PC-9 (cell line): Measurements from ENCODE around the gene GIPC3. TPM values are rescaled to one million over a fixed set of nuclear protein-coding genes. Genes with fewer than 3 reads are reported as not detected.
A peak's percentile ranks its signal among the peaks of the same experiment; 100 is the strongest.

Source experiments
- BruUV-seq: library from RNA; stranded (reverse); fragments of 400-500 nt; replicated peaks from 2 replicates; lab custom pipeline; 2021; lab: Mats Ljungman, UMichigan
- CTCF ChIA-PET: fragments of 300-600 bp; sonication (Branson Sonifier 250); formaldehyde crosslinking; loops from one replicate; lab custom pipeline; 2022; ENCODE audit warnings: antibody characterized with exemption; lab: Charles Lee
- POLR2A ChIA-PET: fragments of 300-600 bp; sonication (Branson Sonifier 250); formaldehyde crosslinking; loops from one replicate; lab custom pipeline; 2022; ENCODE audit warnings: antibody characterized with exemption; ENCODE audit not compliant: unreplicated experiment; lab: Charles Lee
- DNase-seq, 2 experiments: peaks; one replicate each; pipeline versions ENCODE4 v3.0.0 to v3.0.0-alpha.2; 2015 to 2022; ENCODE audit warnings: mixed read lengths in 1 of 2
- H2AFZ ChIP-seq: fragments of 200-600 bp; sonication (generic); 2 replicates; pipeline ENCODE4 v1.8.1; 2017; ENCODE audit warnings: antibody characterized with exemption
- H3F3A ChIP-seq: fragments of 200-600 bp; sonication (generic); 2 replicates; pipeline ENCODE4 v1.8.1; 2017; ENCODE audit warnings: antibody characterized with exemption, mild to moderate bottlenecking, low read depth; ENCODE audit not compliant: insufficient read depth
- H3K27ac ChIP-seq: fragments of 200-600 bp; sonication (generic); 2 replicates; pipeline ENCODE4 v1.6.1; 2016; ENCODE audit warnings: mixed run types
- H3K27me3 ChIP-seq: fragments of 200-600 bp; sonication (generic); 2 replicates; pipeline ENCODE4 v1.6.1; 2016; ENCODE audit warnings: low read depth, mixed run types; ENCODE audit not compliant: insufficient read depth
- H3K36me3 ChIP-seq: fragments of 200-600 bp; sonication (generic); 2 replicates; pipeline ENCODE4 v1.6.1; 2016; ENCODE audit warnings: low read depth, mixed run types
- H3K4me1 ChIP-seq: fragments of 200-600 bp; sonication (generic); replicated peaks from 2 replicates; pipeline ENCODE4 v1.6.1; 2016; ENCODE audit warnings: mixed run types; ENCODE audit not compliant: insufficient read depth
- H3K4me2 ChIP-seq: fragments of 200-600 bp; sonication (generic); 2 replicates; pipeline ENCODE4 v1.6.1; 2017; ENCODE audit warnings: mixed run types
- H3K4me3 ChIP-seq: fragments of 200-600 bp; sonication (generic); 2 replicates; pipeline ENCODE4 v1.6.1; 2016; ENCODE audit warnings: mixed run types
- H3K79me2 ChIP-seq: fragments of 200-600 bp; sonication (generic); 2 replicates; pipeline ENCODE4 v1.6.1; 2017; ENCODE audit warnings: low read depth, mixed run types
- H3K9me2 ChIP-seq: fragments of 200-600 bp; sonication (generic); 2 replicates; pipeline ENCODE4 v1.8.1; 2017; ENCODE audit warnings: mild to moderate bottlenecking; ENCODE audit not compliant: insufficient read depth
- H3K9me3 ChIP-seq: fragments of 200-600 bp; sonication (generic); 2 replicates; pipeline ENCODE4 v1.8.1; 2016; ENCODE audit warnings: low read depth; ENCODE audit not compliant: insufficient read depth
- H4K20me1 ChIP-seq: fragments of 200-600 bp; sonication (generic); 2 replicates; pipeline ENCODE4 v1.8.1; 2017; ENCODE audit not compliant: insufficient read depth
- CTCF ChIP-seq: fragments of 200-600 bp; sonication (generic); conservative IDR thresholded peaks from 2 replicates; pipeline ENCODE4 v1.6.1; 2017; ENCODE audit warnings: mixed run types, antibody characterized with exemption, mild to moderate bottlenecking, moderate library complexity
- EZH2 ChIP-seq: fragments of 200-600 bp; sonication (generic); IDR thresholded peaks from 2 replicates; pipeline ENCODE4 v1.8.0; 2017; ENCODE audit warnings: antibody characterized with exemption, low read depth
- intact Hi-C: fragments of 100-400 bp; cut with micrococcal nuclease; formaldehyde crosslinking; loops from one replicate; pipeline ENCODE4 v1.10.0; 2022; ENCODE audit not compliant: unreplicated experiment
- total RNA-seq: library from RNA; stranded (reverse); gene quantifications from 2 replicates; pipeline ENCODE4 v1.2.3, GENCODE V29; 2021

GIPC3 gene
- total RNA-seq, 1 experiment from 2014 or later = not detected

GRCh38 chr19:3586127-3586626, 899 bp downstream of the GIPC3 start:
- no peak overlapping the region for H3K4me3 ChIP-seq
- ChIA-PET CTCF (no interaction called here), POLR2A (no interaction called here)
- TF ChIP-seq CTCF (peak; percentile 53; the same call in 1 of the 2 replicates), EZH2 (no peak)
- H3K27me3 ChIP-seq = no peaks in the 10 kb centered on the region; the same call in 1 of the 2 replicates
- no peak overlapping the region for H3K27ac ChIP-seq
- no peaks in the 10 kb centered on the region for H3K79me2 ChIP-seq
- no peaks in the 10 kb centered on the region for H3K4me1 ChIP-seq
- no peaks in the 10 kb centered on the region for H4K20me1 ChIP-seq
- peaks cover 3% of the 10 kb centered on the region; the same call in 1 of the 2 replicates for H3F3A ChIP-seq
- no peak overlapping the region for H3K4me2 ChIP-seq
- H3K9me3 ChIP-seq = no peaks in the 10 kb centered on the region
- intact Hi-C loops = no loop called here
- no TSS peak for BruUV-seq
- no peaks in the 10 kb centered on the region for H3K36me3 ChIP-seq
- DNase-seq = no peak
- no peak overlapping the region for H2AFZ ChIP-seq
- H3K9me2 ChIP-seq = no peaks in the 10 kb centered on the region

DNA sequence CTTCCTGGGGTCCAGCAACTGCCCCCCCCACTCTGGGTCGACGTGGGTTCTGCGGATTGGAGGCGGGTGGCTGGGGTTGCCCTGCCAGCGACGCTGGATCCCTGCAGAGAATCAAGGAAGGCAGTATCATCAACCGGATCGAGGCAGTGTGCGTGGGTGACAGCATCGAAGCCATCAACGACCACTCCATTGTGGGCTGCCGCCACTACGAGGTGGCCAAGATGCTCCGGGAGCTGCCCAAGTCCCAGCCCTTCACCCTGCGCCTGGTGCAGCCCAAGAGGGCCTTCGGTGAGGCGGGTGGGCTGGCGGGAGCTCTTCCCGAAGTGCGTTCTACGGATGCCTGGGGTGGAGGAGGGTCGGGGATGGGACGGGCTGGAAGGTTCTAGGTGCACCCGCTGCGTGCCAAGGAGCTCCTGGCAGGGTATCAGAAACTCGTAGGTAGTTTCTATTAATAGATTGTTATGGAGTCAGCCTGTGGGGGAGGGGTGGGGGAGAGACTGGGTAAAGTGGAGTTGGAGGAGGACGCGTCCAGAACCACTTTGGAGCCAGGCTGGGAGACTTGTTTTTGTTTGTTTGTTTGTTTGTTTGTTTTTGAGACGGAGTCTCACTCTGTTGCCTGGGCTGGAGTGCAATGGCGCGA, 1.5 kb downstream of the GIPC3 start:
- Histone ChIP-seq H3F3A (peaks cover 3% of the 10 kb centered on the region; the same call in 1 of the 2 replicates), H3K9me2 (no peaks in the 10 kb centered on the region), H3K36me3 (no peaks in the 10 kb centered on the region), H3K79me2 (no peaks in the 10 kb centered on the region), H3K4me3 (no peak overlapping the region), H2AFZ (no peak overlapping the region), H3K27me3 (peaks cover 2% of the 10 kb centered on the region; the same call in 1 of the 2 replicates), H3K4me2 (no peak overlapping the region), H3K27ac (no peak overlapping the region), H3K9me3 (no peaks in the 10 kb centered on the region), H3K4me1 (no peaks in the 10 kb centered on the region), H4K20me1 (no peaks in the 10 kb centered on the region)
- ChIA-PET POLR2A (no interaction called here), CTCF (no interaction called here)
- intact Hi-C loops = no loop called here
- BruUV-seq = no TSS peak
- no peak for DNase-seq
- no peak for TF ChIP-seq CTCF
- no peak for TF ChIP-seq EZH2

DNA sequence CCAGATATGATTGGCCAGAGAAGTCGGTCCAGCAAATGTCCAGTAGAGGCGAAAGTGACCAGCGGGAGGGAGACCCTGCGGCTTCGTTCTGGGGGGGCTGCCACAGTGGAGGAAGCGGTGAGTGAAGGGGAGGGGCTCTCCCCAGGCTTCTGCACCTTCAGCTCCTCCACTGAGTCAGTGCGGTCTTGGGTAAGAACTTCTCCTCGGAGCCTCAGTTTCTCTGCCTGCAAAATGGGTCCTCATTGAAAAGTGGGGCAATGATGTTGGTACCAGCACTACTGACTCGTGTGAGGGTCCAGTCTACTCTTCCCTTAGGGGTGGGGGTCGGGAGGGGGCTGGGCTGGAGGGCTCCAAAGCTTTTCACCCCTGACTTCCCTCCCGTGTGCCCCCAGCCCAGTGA, 4.2 kb downstream of the GIPC3 start:
- intact Hi-C loops = no loop called here
- DNase-seq = no peak
- Histone ChIP-seq H4K20me1 (no peaks in the 10 kb centered on the region), H3K4me3 (no peak overlapping the region), H3F3A (peaks cover 3% of the 10 kb centered on the region; the same call in 1 of the 2 replicates), H3K9me2 (no peaks in the 10 kb centered on the region), H3K27me3 (peaks cover 11% of the 10 kb centered on the region; the same call in 1 of the 2 replicates), H3K4me2 (no peak overlapping the region), H3K9me3 (no peaks in the 10 kb centered on the region), H3K27ac (no peak overlapping the region), H2AFZ (no peak overlapping the region), H3K4me1 (no peaks in the 10 kb centered on the region), H3K79me2 (no peaks in the 10 kb centered on the region), H3K36me3 (no peaks in the 10 kb centered on the region)
- CTCF ChIA-PET = no interaction called here
- TF ChIP-seq EZH2 = no peak
- TF ChIP-seq CTCF = no peak
- no TSS peak for BruUV-seq
- POLR2A ChIA-PET = no interaction called here
